BLaER1 (cell line): Measurements from ENCODE around the gene PLAC8L1.

ENCODE experiments used
- H3K27ac ChIP-seq: shearing (Covaris generic); formaldehyde crosslinking; 2 replicates; pipeline ENCODE4 v1.8.1; 2022
- H3K27me3 ChIP-seq: shearing (Covaris generic); formaldehyde crosslinking; 2 replicates; pipeline ENCODE4 v1.8.1; 2022
- H3K36me3 ChIP-seq: shearing (Covaris generic); formaldehyde crosslinking; 2 replicates; pipeline ENCODE4 v1.8.1; 2022
- H3K4me1 ChIP-seq: shearing (Covaris generic); formaldehyde crosslinking; 2 replicates; pipeline ENCODE4 v1.8.1; 2022
- H3K4me2 ChIP-seq: shearing (Covaris generic); formaldehyde crosslinking; 2 replicates; pipeline ENCODE4 v1.8.1; 2022
- H3K4me3 ChIP-seq: shearing (Covaris generic); formaldehyde crosslinking; 2 replicates; pipeline ENCODE4 v1.8.1; 2022
- H3K9ac ChIP-seq: shearing (Covaris generic); formaldehyde crosslinking; 2 replicates; pipeline ENCODE4 v1.8.1; 2022
- H3K9me3 ChIP-seq: shearing (Covaris generic); formaldehyde crosslinking; 2 replicates; pipeline ENCODE4 v1.8.1; 2022
- H4K20me1 ChIP-seq: shearing (Covaris generic); formaldehyde crosslinking; 2 replicates; pipeline ENCODE4 v1.8.1; 2022
- Cebpa-rat ChIP-seq: shearing (Covaris generic); IDR thresholded peaks from 2 replicates; pipeline ENCODE4 v1.8.1; 2022

PLAC8L1 gene

DNA sequence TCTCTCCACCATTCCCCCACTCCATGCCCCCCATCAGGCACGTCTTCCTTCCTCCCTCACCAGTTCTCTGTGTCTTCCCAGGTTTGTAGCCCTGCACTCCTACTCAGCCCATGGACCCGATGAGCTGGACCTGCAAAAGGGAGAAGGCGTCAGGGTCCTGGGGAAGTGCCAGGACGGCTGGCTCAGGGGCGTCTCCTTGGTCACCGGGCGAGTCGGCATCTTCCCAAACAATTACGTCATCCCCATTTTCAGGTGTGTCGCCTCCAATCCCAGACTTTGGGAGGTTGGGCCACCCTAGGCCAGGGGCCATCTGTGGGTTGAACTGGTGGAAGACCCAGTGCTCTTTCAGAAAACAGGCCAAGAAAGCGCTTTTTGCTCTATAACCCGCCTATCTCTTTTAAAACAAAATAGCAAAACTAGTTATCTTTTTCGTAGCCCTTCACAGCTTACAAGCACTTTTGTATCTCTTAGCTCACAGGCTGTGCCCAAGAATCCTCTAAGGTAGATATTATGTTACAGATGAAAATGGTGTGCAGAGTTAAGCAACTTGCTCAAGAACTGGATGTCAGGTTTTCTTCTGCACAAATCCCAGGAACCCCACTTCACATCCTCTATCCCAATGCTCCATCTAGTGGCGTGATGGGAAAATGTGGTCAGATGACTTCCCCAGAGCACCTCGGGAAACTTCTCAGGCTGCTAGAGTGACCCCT is 56.2 kb downstream of the PLAC8L1 start:
- Histone ChIP-seq H3K9me3 (no peaks in the 10 kb centered on the region), H3K9ac (no peak overlapping the region), H4K20me1 (no peaks in the 10 kb centered on the region), H3K4me2 (no peak overlapping the region), H3K27me3 (no peaks in the 10 kb centered on the region; the same call in 1 of the 2 replicates), H3K36me3 (no peaks in the 10 kb centered on the region), H3K27ac (no peak overlapping the region), H3K4me3 (no peak overlapping the region), H3K4me1 (peaks cover 8% of the 10 kb centered on the region; the same call in 1 of the 2 replicates)
- TF ChIP-seq Cebpa-rat, result no peak

DNA sequence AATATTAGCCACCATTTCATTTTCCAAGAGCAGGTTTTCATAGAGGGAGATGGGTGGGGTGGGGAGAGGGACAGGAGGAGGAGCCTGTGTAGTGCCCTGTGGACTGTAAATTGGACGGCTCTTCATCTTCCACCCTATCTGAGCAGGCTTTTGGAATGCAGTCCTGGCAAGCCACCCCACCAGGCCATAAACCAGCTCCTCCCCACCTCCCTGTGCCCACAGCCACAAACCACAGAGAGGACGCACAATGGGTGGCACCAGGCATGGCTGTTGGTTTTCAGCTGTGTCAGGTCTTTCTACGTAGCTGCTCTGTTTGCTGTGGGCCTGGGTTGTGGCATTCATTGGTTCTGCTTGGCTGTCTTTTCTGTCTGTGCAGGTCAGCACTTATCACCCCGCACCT is 58.0 kb downstream of the PLAC8L1 start:
- no peak overlapping the region for H3K27ac ChIP-seq
- H3K4me1 ChIP-seq, result peaks cover 8% of the 10 kb centered on the region; the same call in 1 of the 2 replicates

DNA sequence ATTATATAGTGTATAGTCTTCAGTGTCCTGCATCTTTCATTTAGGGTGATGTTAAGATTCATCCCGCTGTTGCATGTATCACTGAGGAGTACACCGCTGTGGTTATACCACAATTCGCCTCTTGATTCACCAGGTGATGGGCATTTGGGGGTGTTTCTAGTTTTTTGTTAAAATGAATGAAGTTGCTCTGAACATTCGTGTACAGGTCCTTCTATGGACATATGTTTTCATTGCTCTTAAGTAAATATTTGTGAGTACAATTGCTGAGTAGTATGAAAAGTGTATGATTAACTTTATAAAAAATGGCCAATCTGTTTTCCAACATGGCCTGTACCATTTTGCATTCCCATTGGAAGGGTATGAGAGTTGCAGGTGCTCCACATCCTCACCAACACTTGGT is 61.7 kb downstream of the PLAC8L1 start:
- H3K4me2 ChIP-seq, result no peak overlapping the region
- no peaks in the 10 kb centered on the region for H3K36me3 ChIP-seq
- H4K20me1 ChIP-seq, result no peaks in the 10 kb centered on the region
- H3K4me1 ChIP-seq, result no peaks in the 10 kb centered on the region
- no peak overlapping the region for H3K27ac ChIP-seq
- H3K9me3 ChIP-seq, result no peaks in the 10 kb centered on the region
- no peak overlapping the region for H3K9ac ChIP-seq
- no peaks in the 10 kb centered on the region for H3K27me3 ChIP-seq
- no peak overlapping the region for H3K4me3 ChIP-seq
- no peak for TF ChIP-seq Cebpa-rat

More for the DNA sequence above, 58.0 kb downstream of the PLAC8L1 start:
- Histone ChIP-seq H3K4me3 (no peak overlapping the region), H3K9ac (no peak overlapping the region), H3K36me3 (no peaks in the 10 kb centered on the region), H3K9me3 (no peaks in the 10 kb centered on the region), H3K27me3 (no peaks in the 10 kb centered on the region; the same call in 1 of the 2 replicates), H3K4me2 (no peak overlapping the region), H4K20me1 (no peaks in the 10 kb centered on the region)
- TF ChIP-seq Cebpa-rat, result no peak

DNA sequence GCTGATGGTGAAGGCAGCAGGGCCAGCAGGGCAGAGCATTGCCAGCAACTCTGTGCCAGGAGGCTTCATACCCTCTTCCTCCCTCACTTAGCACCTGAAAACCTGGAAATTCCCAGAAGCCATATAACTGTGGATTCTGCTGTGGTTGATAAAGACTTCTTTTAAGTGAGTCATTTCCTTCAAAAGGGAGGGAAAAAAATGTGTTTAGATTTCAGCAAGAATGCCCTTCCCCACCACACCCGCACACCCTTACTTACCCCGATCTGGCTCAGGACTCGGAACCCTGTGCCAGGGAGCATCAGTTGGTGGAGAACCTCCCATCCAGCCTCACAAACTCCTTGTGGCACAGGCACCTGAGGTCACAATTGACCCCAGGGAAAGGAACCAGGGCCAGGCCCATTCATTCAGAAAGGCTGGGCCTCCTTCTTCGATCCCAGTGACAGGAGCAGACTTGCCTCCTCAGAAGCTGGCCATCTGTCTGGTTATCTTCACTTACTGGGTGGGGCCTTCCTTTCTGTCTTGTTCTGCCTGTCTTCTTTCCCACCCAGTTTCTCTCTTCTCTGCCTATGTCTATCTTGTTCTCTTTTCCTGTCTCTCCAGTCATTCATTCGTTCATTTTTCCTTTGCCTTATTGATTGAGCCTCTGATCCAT is 62.6 kb downstream of the PLAC8L1 start:
- H3K9ac ChIP-seq, result no peak overlapping the region
- H3K4me3 ChIP-seq, result no peak overlapping the region

DNA sequence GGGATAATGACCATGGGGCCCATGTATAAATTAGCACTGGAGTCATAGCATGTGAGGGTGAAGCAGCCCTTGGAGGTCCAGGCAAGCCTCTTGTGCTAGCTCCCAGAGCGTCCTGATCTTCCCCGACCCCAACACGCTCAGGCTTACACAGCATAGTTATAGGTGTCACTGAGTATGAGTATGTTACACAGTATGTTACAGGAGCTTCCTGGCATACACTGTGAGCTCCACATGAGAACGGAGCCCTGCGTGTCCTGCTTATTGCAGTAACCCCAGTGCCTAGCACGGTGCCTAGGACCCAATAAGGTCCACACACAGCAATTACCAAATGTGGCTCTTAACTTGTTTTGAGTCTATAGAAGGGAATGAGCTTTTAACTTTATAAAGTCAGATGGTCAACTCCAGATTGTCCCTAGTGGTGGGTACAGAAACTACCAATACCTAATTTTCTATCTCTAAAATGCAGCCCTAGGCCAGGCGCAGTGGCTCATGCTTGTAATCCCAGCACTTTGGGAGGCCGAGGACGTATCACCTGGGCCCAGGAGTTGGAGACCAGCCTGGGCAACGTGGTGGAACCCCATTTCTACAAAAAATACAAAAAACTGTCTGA is 64.1 kb downstream of the PLAC8L1 start:
- H3K9me3 ChIP-seq, result no peaks in the 10 kb centered on the region
- no peak overlapping the region for H3K27ac ChIP-seq
- H3K36me3 ChIP-seq, result no peaks in the 10 kb centered on the region
- H3K4me3 ChIP-seq, result no peak overlapping the region
- no peak for TF ChIP-seq Cebpa-rat
- no peak overlapping the region for H3K4me2 ChIP-seq
- H4K20me1 ChIP-seq, result no peaks in the 10 kb centered on the region
- H3K9ac ChIP-seq, result no peak overlapping the region
- H3K4me1 ChIP-seq, result no peaks in the 10 kb centered on the region
- no peaks in the 10 kb centered on the region for H3K27me3 ChIP-seq

More for the DNA sequence above, 62.6 kb downstream of the PLAC8L1 start:
- H3K36me3 ChIP-seq, result no peaks in the 10 kb centered on the region
- no peak overlapping the region for H3K4me2 ChIP-seq
- H3K27ac ChIP-seq, result no peak overlapping the region
- no peak for TF ChIP-seq Cebpa-rat
- no peaks in the 10 kb centered on the region for H4K20me1 ChIP-seq
- H3K27me3 ChIP-seq, result no peaks in the 10 kb centered on the region
- H3K4me1 ChIP-seq, result no peaks in the 10 kb centered on the region
- no peaks in the 10 kb centered on the region for H3K9me3 ChIP-seq

DNA sequence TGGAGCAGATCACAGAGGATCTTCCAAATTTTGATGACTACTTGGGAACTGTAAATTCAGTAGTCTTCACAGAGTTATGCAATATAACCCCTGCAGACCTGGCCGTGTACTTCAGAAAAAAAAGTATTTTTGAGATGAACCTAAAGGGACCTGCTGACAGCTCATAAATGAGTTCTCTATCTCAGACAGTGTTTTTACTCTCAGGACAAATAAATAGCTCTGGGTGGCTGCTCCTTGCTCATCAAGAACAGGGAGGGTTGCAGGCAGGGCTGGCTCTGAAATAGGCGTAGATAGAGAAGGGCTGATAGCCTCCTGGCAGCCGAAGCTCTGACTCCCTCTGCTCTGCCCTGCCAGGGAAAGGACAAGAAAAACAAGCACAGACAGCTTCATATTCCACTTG is 64.8 kb downstream of the PLAC8L1 start:
- TF ChIP-seq Cebpa-rat, result no peak
- H3K4me1 ChIP-seq, result no peaks in the 10 kb centered on the region
- H3K4me3 ChIP-seq, result no peak overlapping the region
- no peaks in the 10 kb centered on the region for H3K27me3 ChIP-seq
- H3K9ac ChIP-seq, result no peak overlapping the region
- no peak overlapping the region for H3K27ac ChIP-seq
- H4K20me1 ChIP-seq, result no peaks in the 10 kb centered on the region
- no peaks in the 10 kb centered on the region for H3K36me3 ChIP-seq
- H3K4me2 ChIP-seq, result no peak overlapping the region
- H3K9me3 ChIP-seq, result no peaks in the 10 kb centered on the region

DNA sequence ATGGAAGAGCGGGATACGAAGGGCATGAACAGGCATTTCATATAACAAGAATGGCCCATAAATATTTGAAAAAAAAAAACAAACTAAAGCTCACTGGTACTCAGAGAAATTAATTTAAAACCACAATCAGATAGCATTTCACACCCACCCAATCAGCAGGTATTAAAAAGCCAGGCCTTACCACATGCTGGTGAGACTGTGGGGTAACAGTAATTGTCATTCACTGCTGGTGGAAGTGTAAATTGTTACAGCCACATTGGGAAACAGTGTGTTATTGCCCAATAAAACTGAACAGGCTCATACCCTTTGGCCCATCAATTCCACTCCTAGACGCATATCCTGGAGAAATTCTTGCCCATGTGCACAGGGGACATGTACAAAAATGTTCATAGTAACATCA is 66.0 kb downstream of the PLAC8L1 start:
- no peaks in the 10 kb centered on the region for H3K27me3 ChIP-seq
- no peaks in the 10 kb centered on the region for H3K36me3 ChIP-seq
- no peak overlapping the region for H3K4me3 ChIP-seq
- H3K4me1 ChIP-seq, result no peaks in the 10 kb centered on the region
- H4K20me1 ChIP-seq, result no peaks in the 10 kb centered on the region
- no peak overlapping the region for H3K27ac ChIP-seq
- no peak overlapping the region for H3K9ac ChIP-seq
- no peak overlapping the region for H3K4me2 ChIP-seq
- no peaks in the 10 kb centered on the region for H3K9me3 ChIP-seq
- TF ChIP-seq Cebpa-rat, result no peak

DNA sequence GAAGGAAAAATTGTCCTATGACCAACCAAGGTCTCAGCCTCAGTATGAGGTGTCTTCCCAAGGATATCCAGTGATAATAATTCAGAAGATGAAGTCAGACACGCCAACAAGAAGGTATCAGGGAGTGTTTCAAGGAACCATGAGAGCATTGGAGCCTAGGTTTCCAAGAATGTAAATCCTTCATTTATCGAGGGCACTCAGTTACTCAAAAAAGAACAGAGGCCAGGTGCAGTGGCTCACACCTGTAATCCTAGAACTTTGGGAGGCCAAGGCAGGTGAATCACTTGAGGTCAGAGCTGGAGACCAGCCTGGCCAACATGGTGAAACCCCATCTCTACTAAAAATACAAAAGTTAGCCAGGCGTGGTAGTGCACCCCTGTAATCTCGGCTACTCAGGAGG is 70.8 kb downstream of the PLAC8L1 start:
- Histone ChIP-seq H4K20me1 (no peaks in the 10 kb centered on the region), H3K4me1 (no peaks in the 10 kb centered on the region), H3K4me2 (no peak overlapping the region), H3K4me3 (no peak overlapping the region), H3K9me3 (no peaks in the 10 kb centered on the region), H3K9ac (no peak overlapping the region), H3K27me3 (no peaks in the 10 kb centered on the region), H3K27ac (no peak overlapping the region), H3K36me3 (no peaks in the 10 kb centered on the region)
- TF ChIP-seq Cebpa-rat, result no peak
